HUES64 (cell line): ENCODE data around the gene KRABD2.
"Not testable (repeated sequence)": the region's sequence is repeated elsewhere in the genome, so short reads cannot be mapped to it uniquely, and the experiment has no call there.

Experiments used
- H3K27ac ChIP-seq: 2 replicates; pipeline ENCODE4 v1.7.0; 2013; ENCODE audit warnings: low read depth, low read length, inconsistent platforms
- H3K27me3 ChIP-seq: 2 replicates; pipeline ENCODE4 v1.6.1; 2013; ENCODE audit warnings: mild to moderate bottlenecking, low read length; ENCODE audit not compliant: insufficient read depth
- H3K36me3 ChIP-seq: 2 replicates; pipeline ENCODE4 v1.6.1; 2013; ENCODE audit warnings: mild to moderate bottlenecking, low read length; ENCODE audit not compliant: insufficient read depth
- H3K4me1 ChIP-seq: 2 replicates; pipeline ENCODE4 v1.6.1; 2013; ENCODE audit warnings: mild to moderate bottlenecking, low read length, moderate library complexity; ENCODE audit not compliant: insufficient read depth
- H3K4me3 ChIP-seq: 2 replicates; pipeline ENCODE4 v1.5.1; 2013; ENCODE audit warnings: mild to moderate bottlenecking, low read length, moderate library complexity
- H3K9ac ChIP-seq: 2 replicates; pipeline ENCODE4 v1.6.1; 2013; ENCODE audit warnings: mild to moderate bottlenecking, low read depth, low read length
- H3K9me3 ChIP-seq: 2 replicates; pipeline ENCODE4 v1.6.1; 2013; ENCODE audit warnings: low read depth, low read length; ENCODE audit not compliant: insufficient read depth
- WGBS: fragments of 150-250, 120-280 bp; methylation state at CpG from one replicate; pipeline ENCODE4 v1.1.7; 2013; ENCODE audit warnings: missing lambda C conversion rate; 5-methylcytosine and 5-hydroxymethylcytosine counted together

The KRABD2 gene

DNA sequence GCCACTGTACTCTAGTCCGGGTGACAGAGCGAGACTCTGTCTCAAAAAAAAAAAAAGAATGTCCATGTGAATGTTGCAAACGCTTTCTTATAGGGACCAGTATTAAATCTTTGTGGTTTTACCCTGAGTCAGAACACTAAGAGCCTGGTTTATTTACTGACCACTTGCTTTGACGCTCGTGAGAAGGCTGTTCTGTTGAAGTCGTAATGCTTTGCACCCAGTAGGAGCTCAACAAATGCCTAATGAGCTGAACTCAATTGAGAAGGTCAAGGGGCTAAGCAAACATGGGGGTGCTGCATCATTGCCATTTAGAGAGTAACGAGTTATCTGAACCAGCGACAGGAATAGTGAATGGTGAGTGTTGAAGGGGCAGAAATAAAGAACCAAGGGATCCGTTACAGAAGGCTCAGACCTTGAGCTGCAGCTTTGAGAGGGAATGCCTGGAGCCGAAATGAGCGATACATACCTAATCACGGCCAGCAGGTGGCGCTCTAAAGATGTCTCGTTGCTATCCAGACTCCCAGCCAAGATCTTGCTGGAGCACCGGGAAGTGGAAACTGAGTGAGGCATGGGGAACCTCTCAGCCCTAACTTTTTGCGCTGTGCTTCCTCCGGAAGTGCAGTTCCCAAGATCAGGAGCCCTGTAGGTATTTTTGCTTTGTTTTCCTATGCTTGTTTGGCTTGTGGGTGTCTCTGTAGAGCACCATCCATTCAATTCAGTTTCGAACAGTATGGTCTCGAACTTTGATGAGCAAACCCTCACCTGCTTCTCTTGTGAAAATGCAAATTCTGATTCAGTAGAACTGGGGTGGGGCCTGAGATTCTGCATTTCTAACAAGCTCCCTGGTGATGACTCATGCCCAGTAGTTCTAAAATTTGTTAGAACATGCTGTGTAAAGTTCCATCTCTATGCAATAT, 33.7 kb upstream of the KRABD2 start:
- 0 out of 2 replicates have a peak, but pooled peaks cover 4% of the 10 kb centered on the region for H3K4me1 ChIP-seq
- no peak overlapping the region for H3K27ac ChIP-seq
- no peak overlapping the region for H3K9ac ChIP-seq
- no peak overlapping the region for H3K4me3 ChIP-seq
- no peaks in the 10 kb centered on the region for H3K36me3 ChIP-seq
- H3K27me3 ChIP-seq, result no peaks in the 10 kb centered on the region
- WGBS, result 38% methylated on average over 19 of the region's 19 CpGs
- no peaks in the 10 kb centered on the region for H3K9me3 ChIP-seq

DNA sequence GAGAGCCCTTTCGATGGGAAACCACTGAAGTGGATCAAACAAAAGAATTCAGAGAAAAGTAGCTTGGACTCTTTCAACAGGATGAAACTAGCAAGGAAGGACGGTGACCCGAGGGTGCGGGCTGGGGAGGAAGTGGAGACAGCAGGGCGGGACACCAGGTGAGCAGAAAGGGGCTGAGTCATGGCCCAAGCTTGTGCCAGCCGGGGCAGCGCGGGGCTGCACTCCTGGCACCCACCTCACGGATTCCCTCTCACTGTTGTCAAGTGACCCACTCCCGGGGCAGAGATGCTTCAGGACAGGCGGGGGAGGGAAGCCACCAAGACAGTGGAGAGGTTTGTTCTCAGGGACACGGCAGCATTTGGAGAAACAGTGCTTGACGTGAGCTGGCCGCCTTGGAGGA, 31.9 kb upstream of the KRABD2 start:
- H3K9me3 ChIP-seq, result no peaks in the 10 kb centered on the region
- H3K36me3 ChIP-seq, result no peaks in the 10 kb centered on the region
- H3K27ac ChIP-seq, result no peak overlapping the region
- H3K27me3 ChIP-seq, result no peaks in the 10 kb centered on the region
- 0 out of 2 replicates have a peak, but pooled peaks cover 4% of the 10 kb centered on the region for H3K4me1 ChIP-seq
- no peak overlapping the region for H3K4me3 ChIP-seq
- WGBS, result 77% methylated on average over 14 of the region's 14 CpGs
- 0 out of 2 replicates have a peak overlapping the region, but pooled peaks have one; percentile 12 for H3K9ac ChIP-seq

DNA sequence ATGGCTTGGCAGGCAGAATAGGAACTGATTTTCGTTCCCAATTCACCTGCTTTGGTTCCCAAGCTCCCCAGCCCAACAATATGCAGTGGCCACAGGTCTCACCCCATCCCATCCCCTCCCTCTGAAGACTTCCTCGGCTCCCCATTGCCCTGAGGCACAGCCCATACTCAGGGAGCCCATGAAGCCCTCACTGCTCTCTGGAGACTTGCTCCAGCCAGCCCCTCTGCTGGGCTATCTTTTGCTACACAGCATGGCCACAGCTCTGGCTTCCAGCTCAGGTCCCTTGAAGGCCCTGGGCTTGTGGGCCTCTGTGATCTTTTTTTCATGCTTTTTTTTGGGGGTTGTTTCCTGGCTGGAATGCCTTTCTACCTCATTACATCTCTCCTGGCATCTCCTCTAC, 29.7 kb upstream of the KRABD2 start:
- no peak overlapping the region for H3K27ac ChIP-seq
- no peaks in the 10 kb centered on the region for H3K9me3 ChIP-seq
- no peak overlapping the region for H3K4me3 ChIP-seq
- H3K27me3 ChIP-seq, result no peaks in the 10 kb centered on the region
- H3K4me1 ChIP-seq, result 0 out of 2 replicates have a peak, but pooled peaks cover 4% of the 10 kb centered on the region
- H3K9ac ChIP-seq, result no peak overlapping the region
- 90% methylated on average over 2 of the region's 2 CpGs for WGBS
- H3K36me3 ChIP-seq, result no peaks in the 10 kb centered on the region

DNA sequence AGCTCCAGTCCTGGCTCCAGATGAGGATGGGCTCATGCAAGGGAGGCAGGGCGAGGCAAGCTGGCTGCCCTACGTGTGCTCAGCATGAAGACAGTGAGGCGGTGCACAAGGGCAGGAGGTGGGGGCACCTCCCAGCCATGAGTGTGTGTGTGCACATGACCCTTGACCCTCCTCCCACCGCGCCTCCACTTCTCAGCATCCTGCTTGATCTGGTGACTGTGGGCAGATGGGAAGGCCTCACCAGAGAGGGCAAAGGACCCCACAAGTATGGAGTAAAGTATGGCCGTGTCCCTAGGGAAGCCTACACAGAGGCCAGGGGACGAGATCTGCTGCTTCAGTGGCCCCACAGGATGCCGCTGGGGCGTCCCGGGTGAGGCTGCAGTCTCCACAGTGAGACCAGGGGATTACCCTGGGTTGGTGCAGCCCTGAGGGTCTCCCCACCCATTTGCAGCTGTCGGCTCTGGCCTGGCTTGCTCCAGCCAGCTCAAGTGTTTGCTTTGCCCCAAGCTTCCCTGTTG, 29.1 kb upstream of the KRABD2 start:
- Histone ChIP-seq H3K4me3 (no peak overlapping the region), H3K9ac (no peak overlapping the region), H3K27me3 (no peaks in the 10 kb centered on the region), H3K36me3 (no peaks in the 10 kb centered on the region), H3K9me3 (no peaks in the 10 kb centered on the region), H3K4me1 (0 out of 2 replicates have a peak, but pooled peaks cover 4% of the 10 kb centered on the region), H3K27ac (no peak overlapping the region)
- 90% methylated on average over 11 of the region's 11 CpGs for WGBS

DNA sequence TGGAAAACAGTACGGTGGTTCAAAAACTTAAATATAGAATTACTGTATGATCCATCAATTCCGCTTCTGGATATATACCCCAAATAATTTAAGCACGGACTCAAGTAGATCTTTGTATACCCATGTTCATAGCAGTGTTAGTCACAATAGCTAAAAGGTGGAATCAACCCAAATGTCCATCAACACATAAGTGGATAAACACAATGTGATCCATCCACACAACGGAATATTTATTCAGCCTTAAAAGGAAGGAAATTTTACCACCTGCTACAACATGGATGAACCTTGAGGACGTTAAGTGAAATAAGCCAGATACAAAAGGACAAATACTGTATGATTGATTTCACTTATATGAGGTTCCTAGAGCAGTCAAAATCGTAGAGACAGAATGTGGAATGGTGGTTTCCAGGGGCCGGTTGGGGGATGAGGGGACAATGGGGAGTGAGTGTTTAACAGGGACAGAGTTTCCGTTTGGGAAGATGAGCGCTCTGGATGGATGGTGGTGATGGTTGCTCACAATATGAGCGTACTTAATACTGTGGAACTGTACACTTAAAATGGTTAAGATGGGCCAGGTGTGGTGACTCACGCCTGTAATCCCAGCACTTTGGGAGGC, 26.5 kb upstream of the KRABD2 start:
- Histone ChIP-seq H3K4me3 (no peak overlapping the region), H3K27ac (no peak overlapping the region), H3K9me3 (no peaks in the 10 kb centered on the region), H3K9ac (no peak overlapping the region), H3K27me3 (no peaks in the 10 kb centered on the region), H3K4me1 (no peaks in the 10 kb centered on the region), H3K36me3 (no peaks in the 10 kb centered on the region)
- WGBS, result 89% methylated on average over 10 of the region's 11 CpGs

DNA sequence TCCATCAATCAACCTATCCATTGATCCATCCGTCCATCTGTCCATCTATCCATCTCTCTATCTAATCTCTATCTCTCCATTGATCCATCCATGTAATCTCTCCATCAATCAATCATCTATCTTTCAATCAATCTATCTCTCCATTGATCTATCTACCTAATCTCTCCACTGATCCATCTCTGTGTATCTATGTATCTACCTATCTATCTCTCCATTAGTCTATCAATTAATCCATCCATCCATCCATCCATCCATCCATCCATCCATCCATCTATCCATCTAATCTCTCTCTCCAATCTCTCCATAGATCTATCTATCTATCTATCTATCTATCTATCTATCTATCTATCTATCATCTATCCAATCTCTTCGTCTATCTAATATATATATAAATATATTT, 24.6 kb upstream of the KRABD2 start:
- no peak overlapping the region for H3K4me3 ChIP-seq
- no peaks in the 10 kb centered on the region for H3K9me3 ChIP-seq
- H3K27me3 ChIP-seq, result peaks cover 2% of the 10 kb centered on the region; the same call in 1 of the 2 replicates
- no peak overlapping the region for H3K9ac ChIP-seq
- H3K27ac ChIP-seq, result no peak overlapping the region
- H3K4me1 ChIP-seq, result no peaks in the 10 kb centered on the region
- H3K36me3 ChIP-seq, result no peaks in the 10 kb centered on the region
- 86% methylated on average over 1 of the region's 2 CpGs for WGBS

DNA sequence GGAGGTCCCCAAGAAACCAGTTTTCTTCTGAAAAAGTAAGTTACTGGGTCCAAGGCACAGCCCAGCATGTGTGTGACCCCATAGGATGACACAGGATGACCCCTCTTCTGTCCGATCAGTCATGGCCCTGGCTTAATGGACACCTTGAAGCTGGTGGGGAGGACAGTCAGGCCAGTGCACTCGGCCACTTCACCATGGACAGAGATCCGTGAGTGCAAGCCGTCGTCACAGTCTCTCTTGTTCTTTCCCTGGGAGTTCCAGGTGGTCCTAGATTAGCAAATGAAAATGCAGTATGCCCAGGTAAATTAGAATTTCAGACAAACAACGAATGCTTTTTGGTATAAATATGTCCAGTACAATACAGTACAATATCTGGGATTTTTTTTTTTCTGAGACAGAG, 22.5 kb upstream of the KRABD2 start:
- no peaks in the 10 kb centered on the region for H3K4me1 ChIP-seq
- H3K4me3 ChIP-seq, result no peak overlapping the region
- no peak overlapping the region for H3K27ac ChIP-seq
- H3K9me3 ChIP-seq, result no peaks in the 10 kb centered on the region
- H3K27me3 ChIP-seq, result peaks cover 2% of the 10 kb centered on the region; the same call in 1 of the 2 replicates
- 76% methylated on average over 6 of the region's 6 CpGs for WGBS
- H3K9ac ChIP-seq, result no peak overlapping the region
- H3K36me3 ChIP-seq, result no peaks in the 10 kb centered on the region

DNA sequence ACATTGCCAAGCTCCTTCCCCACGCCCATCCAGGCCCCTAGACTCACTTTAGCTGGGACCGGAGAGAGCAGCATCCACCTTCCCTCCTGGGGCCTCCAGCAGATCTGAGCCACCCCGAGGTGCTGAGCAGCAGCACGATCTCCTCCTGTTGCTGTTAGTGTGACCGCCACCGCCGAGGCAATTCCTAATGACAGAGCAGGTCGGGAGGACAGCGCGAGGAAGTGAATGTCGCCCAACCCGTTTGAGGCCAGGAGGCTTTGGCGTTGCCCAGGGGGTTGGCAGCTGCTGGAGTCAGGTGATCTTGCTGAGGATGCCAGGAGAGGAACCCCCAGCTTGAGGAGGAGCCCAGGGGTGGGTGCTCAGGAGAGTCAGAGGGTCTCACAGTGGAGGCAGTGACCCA, 21.1 kb upstream of the KRABD2 start, which contains the start of gene RNF222:
TSS of gene RNF222 (minus strand) at position 192 of the 400 bp plus-strand sequence. CDS start 4,366 bp downstream, outside the sequence.
- Histone ChIP-seq H3K4me3 (no peak within 1 kb of the TSS), H3K27ac (no peak within 1 kb of the TSS), H3K4me1 (no peaks in the 10 kb centered on the region), H3K36me3 (no peaks in the 10 kb centered on the region), H3K9me3 (no peaks in the 10 kb centered on the region), H3K27me3 (peaks cover 2% of the 10 kb centered on the region; the same call in 1 of the 2 replicates), H3K9ac (no peak within 1 kb of the TSS)
- WGBS, result 82% methylated on average over 13 of the region's 13 CpGs

DNA sequence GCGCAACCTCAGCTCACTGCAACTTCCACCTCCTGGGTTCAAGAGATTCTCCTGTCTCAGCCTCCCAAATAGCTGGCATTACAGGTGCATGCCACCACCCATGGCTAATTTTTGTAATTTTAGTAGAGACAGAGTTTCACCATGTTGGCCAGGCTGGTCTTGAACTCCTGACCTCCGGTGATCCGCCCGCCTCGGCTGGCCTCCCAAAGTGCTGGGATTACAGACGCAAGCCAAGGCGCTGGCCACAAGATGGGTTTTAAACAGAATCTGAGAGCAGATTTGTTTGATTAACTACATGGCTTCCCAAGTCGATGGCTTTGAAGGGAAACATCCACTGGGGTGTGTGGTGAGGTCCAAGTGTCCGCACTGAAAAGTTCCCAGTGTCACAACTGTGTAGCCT, 18.0 kb upstream of the KRABD2 start:
- H3K9ac ChIP-seq, H3K27ac ChIP-seq: not testable (repeated sequence)
- 96% methylated on average over 9 of the region's 9 CpGs for WGBS

DNA sequence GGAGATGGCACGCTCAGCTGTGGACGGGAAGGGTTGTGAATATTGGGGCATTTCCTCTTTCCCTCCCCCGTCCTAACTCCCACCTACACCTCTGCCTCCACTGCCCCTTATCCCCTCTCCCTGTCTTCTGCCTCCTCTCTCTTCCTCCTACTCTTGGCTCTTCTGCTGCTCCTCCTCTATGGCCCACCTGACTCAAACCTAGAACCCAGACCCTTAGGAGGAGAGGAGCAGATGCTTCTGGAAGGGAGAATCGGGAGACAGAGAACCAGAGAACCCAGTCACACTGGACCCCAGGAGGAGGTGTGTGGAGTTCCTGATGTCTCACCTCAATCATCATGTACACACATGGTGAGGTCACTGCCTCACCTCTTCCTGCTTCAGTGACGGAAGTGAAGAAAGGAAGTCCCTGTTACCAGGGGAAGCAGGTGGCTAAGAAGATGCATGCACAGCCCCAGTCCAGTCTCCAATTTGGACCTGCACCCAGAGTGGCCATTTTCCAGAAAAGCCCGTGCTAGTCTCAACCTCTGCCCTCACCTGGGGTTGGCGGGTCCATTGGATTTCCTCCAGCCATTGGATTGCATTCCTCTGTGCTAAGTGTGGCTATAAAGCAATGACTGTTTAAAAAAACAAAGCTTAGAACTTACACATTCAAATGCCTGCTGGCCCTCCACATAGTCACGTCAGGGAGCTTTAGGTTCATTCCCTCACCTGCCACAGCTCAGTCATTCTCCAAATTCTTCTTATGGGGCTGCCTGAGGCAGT, 17.1 kb upstream of the KRABD2 start:
- H3K27me3 ChIP-seq, result peaks cover 2% of the 10 kb centered on the region; the same call in 1 of the 2 replicates
- H3K9me3 ChIP-seq, result no peaks in the 10 kb centered on the region
- H3K9ac ChIP-seq, result no peak overlapping the region
- 0 out of 2 replicates have a peak, but pooled peaks cover 4% of the 10 kb centered on the region for H3K4me1 ChIP-seq
- 87% methylated on average over 8 of the region's 8 CpGs for WGBS
- H3K36me3 ChIP-seq, result no peaks in the 10 kb centered on the region
- H3K4me3 ChIP-seq, result no peak overlapping the region
- no peak overlapping the region for H3K27ac ChIP-seq

More for the DNA sequence above, 18.0 kb upstream of the KRABD2 start:
- not testable (repeated sequence) for H3K4me3 ChIP-seq, H3K4me1 ChIP-seq, H3K9me3 ChIP-seq, H3K36me3 ChIP-seq, H3K27me3 ChIP-seq
